ENCODE results near the gene KRTAP5-7. TPM values are rescaled to one million over a fixed set of nuclear protein-coding genes. Genes with fewer than 3 reads are reported as not detected.

Gene KRTAP5-7
- total RNA-seq, 2 donors from 2014 or later, result 0.17 to 0.24 TPM

DNA sequence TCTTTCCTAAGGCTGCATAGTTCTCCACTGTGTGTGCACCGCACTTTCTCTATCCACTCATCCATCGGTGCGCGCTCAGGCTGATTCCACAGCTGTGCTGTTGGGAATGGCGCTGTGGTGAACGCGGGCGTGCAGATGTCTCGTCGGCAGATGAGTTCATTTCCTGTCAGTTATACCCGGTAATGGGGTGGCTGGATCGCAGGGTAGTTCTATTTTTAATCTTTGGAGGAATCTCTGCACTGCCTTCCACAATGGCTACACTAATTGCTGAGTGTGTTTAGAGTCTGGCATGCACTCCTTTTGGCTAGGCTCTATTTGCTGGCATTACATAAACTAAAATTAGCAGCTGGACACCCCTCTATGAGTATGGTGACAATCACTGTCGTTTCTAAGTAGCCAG is 27.9 kb upstream of the KRTAP5-7 start:
- H3K27me3 ChIP-seq, result no peaks in the 10 kb centered on the region
- H3K27ac ChIP-seq, result no peak overlapping the region
- H3K9ac ChIP-seq (ENCODE audit: low read depth in 2 of 2, low read length in 2 of 2), result no peak overlapping the region
- intact Hi-C loops (cut with DNase I), result no loop called here
- no peak for DNase-seq
- H3K9me3 ChIP-seq, result no peaks in the 10 kb centered on the region
- H3K4me3 ChIP-seq, result no peak overlapping the region
- TF ChIP-seq, protein P1, sequence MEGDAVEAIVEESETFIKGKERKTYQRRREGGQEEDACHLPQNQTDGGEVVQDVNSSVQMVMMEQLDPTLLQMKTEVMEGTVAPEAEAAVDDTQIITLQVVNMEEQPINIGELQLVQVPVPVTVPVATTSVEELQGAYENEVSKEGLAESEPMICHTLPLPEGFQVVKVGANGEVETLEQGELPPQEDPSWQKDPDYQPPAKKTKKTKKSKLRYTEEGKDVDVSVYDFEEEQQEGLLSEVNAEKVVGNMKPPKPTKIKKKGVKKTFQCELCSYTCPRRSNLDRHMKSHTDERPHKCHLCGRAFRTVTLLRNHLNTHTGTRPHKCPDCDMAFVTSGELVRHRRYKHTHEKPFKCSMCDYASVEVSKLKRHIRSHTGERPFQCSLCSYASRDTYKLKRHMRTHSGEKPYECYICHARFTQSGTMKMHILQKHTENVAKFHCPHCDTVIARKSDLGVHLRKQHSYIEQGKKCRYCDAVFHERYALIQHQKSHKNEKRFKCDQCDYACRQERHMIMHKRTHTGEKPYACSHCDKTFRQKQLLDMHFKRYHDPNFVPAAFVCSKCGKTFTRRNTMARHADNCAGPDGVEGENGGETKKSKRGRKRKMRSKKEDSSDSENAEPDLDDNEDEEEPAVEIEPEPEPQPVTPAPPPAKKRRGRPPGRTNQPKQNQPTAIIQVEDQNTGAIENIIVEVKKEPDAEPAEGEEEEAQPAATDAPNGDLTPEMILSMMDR (IDR thresholded peaks at IDR 0.05), result no peak
- no peaks in the 10 kb centered on the region for H3K4me1 ChIP-seq
- peaks cover 21% of the 10 kb centered on the region for H3K36me3 ChIP-seq

DNA sequence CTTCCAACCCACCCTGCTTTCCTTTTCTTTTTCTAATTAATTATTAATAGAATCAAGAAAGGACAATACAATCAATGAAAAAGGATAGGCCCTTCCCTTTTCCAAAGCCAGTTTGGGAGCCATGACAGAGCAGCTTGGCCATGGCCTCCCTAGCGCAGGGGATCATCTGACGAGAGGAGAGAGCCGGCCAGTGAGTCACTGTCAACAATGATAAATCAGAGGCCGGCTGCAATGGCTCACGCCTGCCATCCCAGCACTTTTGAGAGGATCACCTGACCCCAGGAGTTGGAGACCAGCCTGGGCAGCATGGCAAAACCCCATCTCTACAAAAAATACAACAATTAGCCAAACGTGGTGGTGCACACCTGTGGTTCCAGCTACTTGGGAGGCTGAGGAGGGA is 27.5 kb upstream of the KRTAP5-7 start:
- Histone ChIP-seq H3K9me3 (no peaks in the 10 kb centered on the region), H3K27me3 (no peaks in the 10 kb centered on the region), H3K4me1 (no peaks in the 10 kb centered on the region), H3K9ac (ENCODE audit: low read depth in 2 of 2, low read length in 2 of 2) (no peak overlapping the region), H3K4me3 (no peak overlapping the region), H3K27ac (no peak overlapping the region), H3K36me3 (peaks cover 21% of the 10 kb centered on the region)
- TF ChIP-seq, protein P1 (IDR thresholded peaks at IDR 0.05), result no peak
- no peak for DNase-seq
- intact Hi-C loops (cut with DNase I), result no loop called here

DNA sequence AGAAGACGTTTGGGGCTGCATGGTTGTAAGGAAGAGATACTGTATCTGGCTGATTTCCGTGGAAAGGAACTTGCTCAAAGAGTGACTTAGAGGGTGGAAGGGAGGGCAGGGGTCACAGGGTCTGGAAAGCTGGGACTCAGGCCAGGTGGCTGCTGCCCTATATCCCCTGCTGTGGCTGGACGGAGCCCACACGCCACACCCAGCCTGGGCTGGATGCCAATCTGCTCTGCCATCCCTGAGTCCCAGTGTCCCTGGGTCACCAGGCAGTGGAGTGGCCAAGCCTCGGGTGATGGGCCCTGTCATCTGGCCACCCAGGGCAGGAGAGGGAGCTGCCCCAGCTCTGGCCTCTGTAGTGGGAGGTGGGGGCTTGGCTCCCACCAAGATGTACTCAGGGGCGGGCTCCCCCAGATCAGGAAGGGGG is 26.5 kb upstream of the KRTAP5-7 start:
- Histone ChIP-seq H3K27ac (no peak overlapping the region), H3K4me3 (no peak overlapping the region), H3K36me3 (peaks cover 21% of the 10 kb centered on the region), H3K9me3 (no peaks in the 10 kb centered on the region), H3K4me1 (no peaks in the 10 kb centered on the region), H3K27me3 (no peaks in the 10 kb centered on the region), H3K9ac (ENCODE audit: low read depth in 2 of 2, low read length in 2 of 2) (no peak overlapping the region)
- DNase-seq, result peak; percentile 34
- intact Hi-C loops (cut with DNase I), result no loop called here
- TF ChIP-seq, protein P1 (IDR thresholded peaks at IDR 0.05), result no peak

DNA sequence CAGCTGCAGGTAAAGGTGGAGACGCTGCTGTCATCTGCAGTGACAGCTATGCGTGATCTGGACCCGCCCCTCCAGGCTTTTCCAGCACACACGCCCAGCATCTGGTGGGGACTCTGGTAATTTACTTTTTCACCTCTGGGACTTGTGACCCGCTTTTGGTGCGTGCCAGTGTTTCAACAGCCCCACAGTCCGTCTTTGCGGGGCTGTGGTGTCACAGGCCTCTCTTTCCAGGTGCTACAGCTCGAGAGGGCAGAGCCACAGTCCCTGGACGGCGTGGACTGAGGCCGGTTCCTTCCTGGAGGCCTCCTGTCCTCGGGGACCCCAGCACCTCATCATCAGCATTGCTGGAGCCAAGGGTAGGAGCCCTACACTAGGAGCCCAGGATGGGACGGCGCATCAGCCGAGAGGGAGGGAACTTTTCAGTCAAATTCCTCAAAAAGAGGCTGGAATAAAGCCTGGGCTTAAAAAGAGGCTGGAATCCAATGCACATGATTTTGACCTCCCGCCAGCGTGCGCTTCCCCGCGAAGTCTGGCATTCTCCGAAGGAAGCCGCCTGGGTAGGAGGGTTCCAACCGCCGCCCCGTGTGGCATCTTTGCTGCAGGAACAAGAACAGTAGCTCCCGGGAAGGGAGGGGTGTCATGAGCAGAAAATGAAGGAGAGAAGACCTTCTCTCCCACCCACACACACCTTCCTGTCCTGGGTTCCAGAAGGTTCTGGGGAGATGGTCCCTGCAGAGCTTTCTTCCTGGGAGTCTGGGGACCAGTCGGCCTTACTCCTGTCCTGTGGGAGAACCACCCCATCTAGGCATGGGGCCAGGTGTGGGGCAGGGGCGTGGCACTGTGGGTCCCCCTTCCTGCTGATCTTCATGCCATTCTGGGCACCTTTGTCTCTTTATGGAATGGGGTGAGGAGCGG is 25.7 kb upstream of the KRTAP5-7 start:
- Histone ChIP-seq H3K27ac (no peak overlapping the region), H3K27me3 (no peaks in the 10 kb centered on the region), H3K4me3 (no peak overlapping the region), H3K9me3 (no peaks in the 10 kb centered on the region), H3K36me3 (peaks cover 21% of the 10 kb centered on the region), H3K4me1 (no peaks in the 10 kb centered on the region), H3K9ac (ENCODE audit: low read depth in 2 of 2, low read length in 2 of 2) (no peak overlapping the region)
- intact Hi-C loops (cut with DNase I), result no loop called here
- DNase-seq, result no peak
- TF ChIP-seq, protein P1 (IDR thresholded peaks at IDR 0.05), result no peak

GRCh38 chr11:71502026-71502425 is 25.0 kb upstream of the KRTAP5-7 start:
- intact Hi-C loops (cut with DNase I), result no loop called here
- Histone ChIP-seq H3K27me3 (no peaks in the 10 kb centered on the region), H3K27ac (no peak overlapping the region), H3K9ac (ENCODE audit: low read depth in 2 of 2, low read length in 2 of 2) (no peak overlapping the region), H3K4me1 (no peaks in the 10 kb centered on the region), H3K36me3 (peaks cover 18% of the 10 kb centered on the region), H3K9me3 (no peaks in the 10 kb centered on the region), H3K4me3 (no peak overlapping the region)
- no peak for DNase-seq
- TF ChIP-seq, protein P1 (IDR thresholded peaks at IDR 0.05), result no peak

All from colonic mucosa (tissue), 4 donors.